Sigmoid colon (tissue), 7 donors: Measurements from ENCODE around the gene MYCBPAP. TPM values are rescaled to one million over a fixed set of nuclear protein-coding genes. Genes with fewer than 3 reads are reported as not detected.
A peak's percentile ranks its signal among the peaks of the same experiment; 100 is the strongest.

ENCODE experiments used
- DNase-seq: peaks from one replicate; pipeline ENCODE4 v3.0.0-alpha.2; 2019
- H3K27ac ChIP-seq, 4 donors: fragments of 200-600 bp; sonication (generic); one replicate each; pipeline ENCODE4 v1.5.1; 2016 to 2019; ENCODE audit warnings: mild to moderate bottlenecking in 1 of 4
- H3K27me3 ChIP-seq, 3 donors: fragments of 200-600 bp; sonication (generic); one replicate each; pipeline ENCODE4 v1.5.1; 2019; ENCODE audit warnings: mild to moderate bottlenecking in 1 of 3
- H3K36me3 ChIP-seq, 4 donors: fragments of 200-600 bp; sonication (generic); one replicate each; pipeline ENCODE4 v1.5.1; 2016 to 2019
- H3K4me1 ChIP-seq, 4 donors: fragments of 200-600 bp; sonication (generic); one replicate each; pipeline ENCODE4 v1.5.1; 2017 to 2019
- H3K4me3 ChIP-seq, 4 donors: fragments of 200-600 bp; sonication (generic); one replicate each; pipeline ENCODE4 v1.5.1; 2017 to 2019; ENCODE audit warnings: mild to moderate bottlenecking in 2 of 4, moderate library complexity in 1 of 4
- H3K9me3 ChIP-seq, 4 donors: fragments of 200-600 bp in 3 of 4; sonication (generic) in 3 of 4; one replicate each; pipeline versions ENCODE4 v1.5.1 to v1.6.1; 2013 to 2019
- CTCF ChIP-seq, 4 experiments: fragments of 450-650 bp in 3 of 4; fragments of 200-600 bp in 1 of 4; IDR thresholded peaks; one replicate each; pipeline ENCODE4 v1.5.1; 2016 to 2019; ENCODE audit warnings: antibody characterized with exemption in 4 of 4, mild to moderate bottlenecking in 3 of 4, moderate library complexity in 2 of 4
- EP300 ChIP-seq, 4 donors: sonication (generic); formaldehyde crosslinking; IDR thresholded peaks; one replicate each; pipeline ENCODE4 v1.6.1; 2017; ENCODE audit warnings: antibody characterized with exemption in 4 of 4
- POLR2A ChIP-seq, 2 donors: fragments of 450-650 bp; IDR thresholded peaks; one replicate each; pipeline ENCODE4 v1.6.1; 2016; ENCODE audit warnings: antibody characterized with exemption in 2 of 2, mild to moderate bottlenecking in 2 of 2, moderate library complexity in 2 of 2
- POLR2AphosphoS5 ChIP-seq, 4 donors: sonication (generic); formaldehyde crosslinking; IDR thresholded peaks; one replicate each; pipeline ENCODE4 v1.6.1; 2017; ENCODE audit warnings: antibody characterized with exemption in 4 of 4
- WGBS, 2 donors: extraction: QIAGEN DNeasy Blood & Tissue Kit; methylation state at CpG; one replicate each; pipeline ENCODE4 v1.1.7; 2013; 5-methylcytosine and 5-hydroxymethylcytosine counted together
- intact Hi-C: fragments of 100-400 bp; cut with DNase I; formaldehyde crosslinking; loops from one replicate; pipeline ENCODE4 v1.15.1; 2023
- polyA plus RNA-seq, 3 donors: library from polyadenylated mRNA; stranded (reverse); fragments of 200-250 nt; gene quantifications; one replicate each; pipeline ENCODE4 v1.2.3, GENCODE V29; 2013
- total RNA-seq, 4 donors: library from RNA; depleted of rRNA; stranded (reverse); fragments of >200 nt; gene quantifications; one replicate each; pipeline ENCODE4 v1.1.0, GENCODE V29; 2016
- donor health status: healthy with polysubstance abuse.
- donor health status: Bipolar disorder and iron deficiency.
- donor health status: healthy.

Gene MYCBPAP
- total and polyA plus RNA-seq, 7 donors, result 0.23 to 2.5 (median 1.7) TPM; not detected in 1

- TF ChIP-seq EP300 (IDR thresholded peaks at IDR 0.05) (no peak), CTCF (IDR thresholded peaks at IDR 0.05) (no peak), POLR2AphosphoS5 (IDR thresholded peaks at IDR 0.05) (no peak), POLR2A (IDR thresholded peaks at IDR 0.05) (no peak)
- WGBS, 2 donors, result 2% methylated on average over 55 of the region's 55 CpGs
Measured at GRCh38 chr17:50558941-50559614, 50.8 kb downstream of the MYCBPAP start.

GRCh38 chr17:50559674-50560184, 51.5 kb downstream of the MYCBPAP start:
- H3K27ac ChIP-seq, result no peak overlapping the region
- TF ChIP-seq POLR2A (IDR thresholded peaks at IDR 0.05) (no peak), POLR2AphosphoS5 (IDR thresholded peaks at IDR 0.05) (no peak), CTCF (IDR thresholded peaks at IDR 0.05) (no peak), EP300 (IDR thresholded peaks at IDR 0.05) (no peak)
- peak overlapping the region; percentile 9 to 58 (median 50) for H3K4me3 ChIP-seq
- WGBS, 2 donors, result 4 to 6% methylated on average over 27 of the region's 27 CpGs
- H3K4me1 ChIP-seq, result peaks cover 0 to 45% (median 42%) of the 10 kb centered on the region in 4 donors
- peaks cover 27 to 68% (median 54%) of the 10 kb centered on the region in 3 donors for H3K27me3 ChIP-seq
- intact Hi-C loops, result no loop called here
- DNase-seq, result peak; percentile 89
- no peaks in the 10 kb centered on the region for H3K9me3 ChIP-seq
- H3K36me3 ChIP-seq, result peaks cover 0 to 20% (median 10%) of the 10 kb centered on the region in 4 donors

More at GRCh38 chr17:50558941-50559614, 50.8 kb downstream of the MYCBPAP start:
- H3K36me3 ChIP-seq, result peaks cover 0 to 23% (median 10%) of the 10 kb centered on the region in 4 donors
- DNase-seq, result no peak
- H3K27ac ChIP-seq, result no peak overlapping the region
- intact Hi-C loops, result no loop called here
- peaks cover 0 to 39% (median 38%) of the 10 kb centered on the region in 4 donors for H3K4me1 ChIP-seq
- H3K9me3 ChIP-seq, result no peaks in the 10 kb centered on the region
- H3K27me3 ChIP-seq, result peaks cover 27 to 62% (median 51%) of the 10 kb centered on the region in 3 donors
- peak overlapping the region in 3 of 4 donors; percentile 44 to 58 (median 57) for H3K4me3 ChIP-seq

GRCh38 chr17:50560185-50560824, 52.1 kb downstream of the MYCBPAP start, which contains the start of gene CACNA1G:
Gene CACNA1G, plus strand, starts transcription at chr17:50560715. Its CDS starts 745 bp downstream, at chr17:50561460.
- Histone ChIP-seq H3K4me3 (peak within 1 kb of the TSS; percentile 23 to 58 (median 50)), H3K27me3 (peaks cover 27 to 74% (median 59%) of the 10 kb centered on the region in 3 donors), H3K4me1 (peaks cover 0 to 51% (median 48%) of the 10 kb centered on the region in 4 donors), H3K27ac (peak within 1 kb of the TSS in 1 of 4 donors; percentile 42), H3K36me3 (peaks cover 0 to 14% (median 5%) of the 10 kb centered on the region in 4 donors), H3K9me3 (no peaks in the 10 kb centered on the region)
- DNase-seq, result peak; percentile 95
- WGBS, 2 donors, result 1% methylated on average over 56 of the region's 56 CpGs
- peak in 1 of 4 donors; percentile 52 for TF ChIP-seq POLR2AphosphoS5 (IDR thresholded peaks at IDR 0.05)
- no peak for TF ChIP-seq EP300 (IDR thresholded peaks at IDR 0.05)
- intact Hi-C loops, result no loop called here

- Histone ChIP-seq H3K4me1 (peaks cover 0 to 55% (median 50%) of the 10 kb centered on the region in 4 donors), H3K27me3 (peaks cover 27 to 82% (median 59%) of the 10 kb centered on the region in 3 donors), H3K9me3 (no peaks in the 10 kb centered on the region), H3K4me3 (peak overlapping the region; percentile 23 to 58 (median 50)), H3K27ac (peak overlapping the region in 1 of 4 donors; percentile 42), H3K36me3 (peaks cover 0 to 5% (median 0%) of the 10 kb centered on the region in 4 donors)
- intact Hi-C loops, result no loop called here
- TF ChIP-seq POLR2AphosphoS5 (IDR thresholded peaks at IDR 0.05) (no peak), POLR2A (IDR thresholded peaks at IDR 0.05) (no peak), CTCF (IDR thresholded peaks at IDR 0.05) (no peak), EP300 (IDR thresholded peaks at IDR 0.05) (no peak)
- no peak for DNase-seq
- 1 to 2% methylated on average over 88 of the region's 88 CpGs for WGBS, 2 donors
Measured at GRCh38 chr17:50560931-50561745, 52.9 kb downstream of the MYCBPAP start.
